AG20443 (cell line): ENCODE measurements around the gene AKR7A3.

Experiments used
- DNase-seq: peaks from one replicate; pipeline ENCODE4 v3.0.0; 2012; ENCODE audit warnings: low spot score, mixed read lengths

Gene AKR7A3

GRCh38 chr1:19288324-19289241 is at the start of gene AKR7A3:
AKR7A3 (minus strand) TSS chr1:19288770; CDS start chr1:19288709, 61 bp downstream.
- DNase-seq = peak; percentile 83

- no peak for DNase-seq
These were observed 49.8 kb upstream of the AKR7A3 start for GRCh38 chr1:19338323-19338762.

- DNase-seq = no peak
These were observed 48.7 kb upstream of the AKR7A3 start for GRCh38 chr1:19337289-19337688.

GRCh38 chr1:19336543-19336942 is 48.0 kb upstream of the AKR7A3 start:
- no peak for DNase-seq

- no peak for DNase-seq
These were observed 45.2 kb upstream of the AKR7A3 start for GRCh38 chr1:19333587-19334354.

- DNase-seq = no peak
These were observed 44.3 kb upstream of the AKR7A3 start for GRCh38 chr1:19332832-19333231.

- DNase-seq = no peak
These were observed 42.8 kb upstream of the AKR7A3 start for GRCh38 chr1:19331262-19331878.

GRCh38 chr1:19330449-19331135 is 42.0 kb upstream of the AKR7A3 start:
- no peak for DNase-seq

GRCh38 chr1:19329611-19330010 is 41.0 kb upstream of the AKR7A3 start:
- no peak for DNase-seq

GRCh38 chr1:19329188-19329587 is 40.6 kb upstream of the AKR7A3 start:
- DNase-seq = no peak

- no peak for DNase-seq
These were observed 39.9 kb upstream of the AKR7A3 start for GRCh38 chr1:19328486-19328885.

- DNase-seq = no peak
These were observed 39.2 kb upstream of the AKR7A3 start for GRCh38 chr1:19327736-19328135.

GRCh38 chr1:19327301-19327700 is 38.7 kb upstream of the AKR7A3 start:
- no peak for DNase-seq

- no peak for DNase-seq
These were observed 38.1 kb upstream of the AKR7A3 start for GRCh38 chr1:19326748-19327065.

GRCh38 chr1:19325958-19326747 is 37.6 kb upstream of the AKR7A3 start:
- no peak for DNase-seq

GRCh38 chr1:19325368-19325957 is 36.9 kb upstream of the AKR7A3 start:
- no peak for DNase-seq

GRCh38 chr1:19324665-19324990 is 36.1 kb upstream of the AKR7A3 start:
- DNase-seq = no peak

GRCh38 chr1:19323987-19324664 is 35.6 kb upstream of the AKR7A3 start:
- DNase-seq = no peak

GRCh38 chr1:19322481-19322880 is 33.9 kb upstream of the AKR7A3 start:
- no peak for DNase-seq

GRCh38 chr1:19321071-19321470 is 32.5 kb upstream of the AKR7A3 start:
- no peak for DNase-seq
